HepG2 (cell line): ENCODE results near the gene APIP. TPM values are rescaled to one million over a fixed set of nuclear protein-coding genes. Genes with fewer than 3 reads are reported as not detected.

Source experiments
- ATAC-seq: fragments of 200-7000 bp; cut with Tn5 transposase; 3 replicates; pipeline ENCODE4 v1.9.1; 2020; ENCODE audit warnings: mild to moderate bottlenecking, moderate library complexity
- BruUV-seq: library from RNA; stranded (reverse); fragments of 400-500 nt; replicated peaks from 2 replicates; lab custom pipeline; 2021; lab: Mats Ljungman, UMichigan
- CTCF ChIA-PET: fragments of 300-600 bp; formaldehyde crosslinking; extraction: SDS; loops from one replicate; lab custom pipeline; 2021; ENCODE audit warnings: low total read pairs, inconsistent platforms, low intra/inter-chr PET ratio; lab: Yijun Ruan, JAX
- POLR2A ChIA-PET: fragments of 350-600 bp; sonication (Branson Sonifier 250); formaldehyde crosslinking; loops from one replicate; lab custom pipeline; 2020; ENCODE audit warnings: antibody characterized with exemption, inconsistent platforms; lab: Yijun Ruan, JAX
- DNase-seq: peaks from one replicate; pipeline ENCODE4 v3.0.0-alpha.2; 2015; ENCODE audit warnings: low spot score
- FAIRE-seq: peaks from 3 replicates; lab custom pipeline; 2011; peaks lifted over from hg19 to GRCh38; lab: Jason Lieb, UNC
- H2AFZ ChIP-seq: one replicate; pipeline ENCODE4 v1.6.1; 2011; ENCODE audit warnings: low read length, inconsistent platforms
- H3K27ac ChIP-seq: fragments of 300-600 bp; 3 replicates; pipeline ENCODE4 v1.8.0; 2011; ENCODE audit warnings: mixed run types, mild to moderate bottlenecking, mixed read lengths, low read length, inconsistent platforms; ENCODE audit not compliant: insufficient read depth; ENCODE audit errors: extremely low read length
- H3K27me3 ChIP-seq, 2 experiments: fragments of 200-600 bp in 1 of 2; 2 replicates in 1 of 2; 3 replicates in 1 of 2; pipeline versions ENCODE4 v1.6.0 to v1.8.0; 2011; ENCODE audit warnings: low read length in 2 of 2, mild to moderate bottlenecking in 2 of 2, moderate library complexity in 2 of 2, inconsistent platforms in 1 of 2; ENCODE audit not compliant: insufficient read depth in 2 of 2, control insufficient read depth in 1 of 2
- H3K36me3 ChIP-seq, 2 experiments: fragments of 200-600 bp in 1 of 2; replicated peaks in 1 of 2; 2 replicates in 1 of 2; 3 replicates in 1 of 2; pipeline versions ENCODE4 v1.5.1 to v1.8.0; 2011; ENCODE audit warnings: low read length in 2 of 2, inconsistent platforms in 1 of 2; ENCODE audit not compliant: insufficient read depth in 2 of 2, control insufficient read depth in 1 of 2
- H3K4me1 ChIP-seq: 2 replicates; pipeline ENCODE4 v1.5.1; 2012; ENCODE audit warnings: low read length, inconsistent platforms; ENCODE audit not compliant: insufficient read depth
- H3K4me2 ChIP-seq: 2 replicates; pipeline ENCODE4 v1.6.0; 2011; ENCODE audit warnings: low read depth, low read length, inconsistent platforms
- H3K4me3 ChIP-seq, 3 experiments: fragments of 200-600 bp in 1 of 3; sonication (generic), shearing (Covaris generic) in 1 of 3; replicated peaks in 1 of 3; 2 replicates each; pipeline ENCODE4 v1.5.1; 2011 to 2016; ENCODE audit warnings: low read length in 3 of 3, inconsistent platforms in 2 of 3, low read depth in 2 of 3, mild to moderate bottlenecking in 2 of 3, control low read depth in 1 of 3, mixed read lengths in 1 of 3; ENCODE audit not compliant: insufficient read depth in 1 of 3
- H3K79me2 ChIP-seq: one replicate; pipeline ENCODE4 v1.6.1; 2011; ENCODE audit warnings: low read length, inconsistent platforms; ENCODE audit not compliant: insufficient read depth
- H3K9ac ChIP-seq: 2 replicates; pipeline ENCODE4 v1.6.0; 2011; ENCODE audit warnings: mild to moderate bottlenecking, low read depth, low read length, inconsistent platforms; ENCODE audit not compliant: insufficient read depth
- H3K9me3 ChIP-seq: 2 replicates; pipeline ENCODE4 v1.5.1; 2012; ENCODE audit warnings: mild to moderate bottlenecking, low read length
- H4K20me1 ChIP-seq: 2 replicates; pipeline ENCODE4 v1.6.0; 2011; ENCODE audit warnings: inconsistent platforms, mild to moderate bottlenecking, low read length, moderate library complexity; ENCODE audit not compliant: insufficient read depth
- ARID5B ChIP-seq: IDR thresholded peaks from 2 replicates; pipeline ENCODE4 v1.4.0; 2020; ENCODE audit warnings: mild to moderate bottlenecking, missing genetic modification reagents
- CHD2 ChIP-seq: IDR thresholded peaks from 2 replicates; pipeline ENCODE4 v1.6.1; 2011; ENCODE audit warnings: low read depth, low read length, improper control_type of control experiment
- DMAP1 ChIP-seq: IDR thresholded peaks from 2 replicates; pipeline ENCODE4 v1.6.1; 2016
- DNMT3B ChIP-seq: conservative IDR thresholded peaks from 2 replicates; pipeline ENCODE4 v1.6.1; 2016; ENCODE audit warnings: missing biosample characterization, control low read depth
- NCOA5 ChIP-seq: sonication (generic); formaldehyde crosslinking; IDR thresholded peaks from 2 replicates; pipeline ENCODE4 v1.4.0; 2020; ENCODE audit warnings: missing genetic modification reagents
- NR1H2 ChIP-seq: sonication (generic); formaldehyde crosslinking; IDR thresholded peaks from 2 replicates; pipeline ENCODE4 v1.8.1; 2022; ENCODE audit warnings: low read depth, missing genetic modification reagents, borderline replicate concordance
- XRCC5 ChIP-seq: fragments of 200-400 bp; formaldehyde crosslinking; optimal IDR thresholded peaks from 2 replicates; pipeline ENCODE3; 2017; ENCODE audit warnings: mild to moderate bottlenecking, low read length
- ZFY ChIP-seq: sonication (generic); formaldehyde crosslinking; IDR thresholded peaks from 2 replicates; pipeline ENCODE4 v1.4.0; 2020; ENCODE audit warnings: missing genetic modification reagents
- ZNF281 ChIP-seq: sonication (generic); formaldehyde crosslinking; IDR thresholded peaks from 2 replicates; pipeline ENCODE4 v1.4.0; 2020; ENCODE audit warnings: missing genetic modification reagents, borderline replicate concordance
- ZNF614 ChIP-seq: IDR thresholded peaks from 2 replicates; pipeline ENCODE4 v1.6.1; 2018; ENCODE audit warnings: missing biosample characterization, missing genetic modification reagents, inconsistent platforms, borderline replicate concordance
- ZNF724P ChIP-seq: sonication (generic); formaldehyde crosslinking; IDR thresholded peaks from 2 replicates; pipeline ENCODE4 v1.8.0; 2022; ENCODE audit warnings: missing genetic modification reagents, borderline replicate concordance
- ZNF780A ChIP-seq: sonication (generic); formaldehyde crosslinking; IDR thresholded peaks from 2 replicates; pipeline ENCODE4 v1.8.0; 2022; ENCODE audit warnings: mild to moderate bottlenecking, missing genetic modification reagents, moderate library complexity
- WGBS: methylation state at CpG from one replicate; pipeline ENCODE4 v1.1.6; 2017; ENCODE audit warnings: low lambda C conversion rate; 5-methylcytosine and 5-hydroxymethylcytosine counted together
- in situ Hi-C: cut with HindIII; loops from 2 replicates; pipeline ENCODE4 v1.10.0; 2017; ENCODE audit warnings: low pct_unique_long_range_greater_than_20kb; ENCODE audit not compliant: extremely low pct_ligation_motif_present
- intact Hi-C: fragments of 100-400 bp; cut with micrococcal nuclease; formaldehyde crosslinking; loops from one replicate; pipeline ENCODE4 v1.10.0; 2022; ENCODE audit not compliant: unreplicated experiment
- polyA plus RNA-seq, 8 experiments: library from polyadenylated mRNA; depleted of rRNA in 3 of 8; stranded (reverse) in 7 of 8; unstranded in 1 of 8; fragments of >200 nt; fragmentation: Illumina TruSeq in 4 of 8; extraction: Trizol in 4 of 8; gene quantifications; 2 replicates each; pipeline versions ENCODE4 v1.2.1 to v1.2.3, GENCODE V29; 2011 to 2016; ENCODE audit warnings: low read depth in 4 of 8, missing spikeins in 1 of 8, mixed read lengths in 1 of 8; ENCODE audit not compliant: insufficient read depth in 1 of 8
- total RNA-seq, 5 experiments: library from RNA; depleted of rRNA; stranded (reverse); fragments of >200 nt; fragmentation: Illumina TruSeq; extraction: Trizol; gene quantifications; 2 replicates each; pipeline ENCODE4 v1.2.3, GENCODE V29; 2016; ENCODE audit warnings: low read depth in 1 of 5
- TF ChIP-seq, protein P1 (sequence below): sonication (generic); formaldehyde crosslinking; IDR thresholded peaks from 2 replicates; pipeline ENCODE4 v1.4.0; 2020; ENCODE audit warnings: missing genetic modification reagents

The APIP gene
- total and polyA plus RNA-seq, 2 of the 13 experiments (the other 11 are each of a cell fraction or from before 2014, with no cell fraction given) = 16.9 to 31.0 TPM

DNA sequence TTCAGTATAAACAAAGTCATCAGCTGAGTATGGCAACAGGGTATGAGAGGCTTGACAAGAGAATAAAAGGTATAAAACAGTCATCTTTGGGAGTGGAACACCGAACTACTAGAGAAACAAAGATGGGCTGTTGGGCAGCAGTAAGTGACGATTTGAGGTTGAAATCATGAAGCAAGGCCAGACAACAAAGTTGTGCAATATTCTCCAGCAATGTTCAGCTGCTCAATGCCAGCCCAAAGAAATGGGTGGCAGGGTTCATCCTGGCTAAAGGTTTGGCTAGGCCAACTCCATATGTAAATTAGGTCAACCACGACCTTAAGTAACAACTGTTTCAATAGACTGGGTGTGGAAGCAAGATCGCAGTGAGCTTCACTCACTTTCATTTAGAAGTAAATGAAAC, 6.2 kb downstream of the APIP start (continued):
- TF ChIP-seq ARID5B = peak; percentile 47; the same call in 1 of the 2 replicates
- TF ChIP-seq NR1H2 = no peak
- no peak for TF ChIP-seq DNMT3B (CRISPR knock-in tag)
- TF ChIP-seq, protein P1, sequence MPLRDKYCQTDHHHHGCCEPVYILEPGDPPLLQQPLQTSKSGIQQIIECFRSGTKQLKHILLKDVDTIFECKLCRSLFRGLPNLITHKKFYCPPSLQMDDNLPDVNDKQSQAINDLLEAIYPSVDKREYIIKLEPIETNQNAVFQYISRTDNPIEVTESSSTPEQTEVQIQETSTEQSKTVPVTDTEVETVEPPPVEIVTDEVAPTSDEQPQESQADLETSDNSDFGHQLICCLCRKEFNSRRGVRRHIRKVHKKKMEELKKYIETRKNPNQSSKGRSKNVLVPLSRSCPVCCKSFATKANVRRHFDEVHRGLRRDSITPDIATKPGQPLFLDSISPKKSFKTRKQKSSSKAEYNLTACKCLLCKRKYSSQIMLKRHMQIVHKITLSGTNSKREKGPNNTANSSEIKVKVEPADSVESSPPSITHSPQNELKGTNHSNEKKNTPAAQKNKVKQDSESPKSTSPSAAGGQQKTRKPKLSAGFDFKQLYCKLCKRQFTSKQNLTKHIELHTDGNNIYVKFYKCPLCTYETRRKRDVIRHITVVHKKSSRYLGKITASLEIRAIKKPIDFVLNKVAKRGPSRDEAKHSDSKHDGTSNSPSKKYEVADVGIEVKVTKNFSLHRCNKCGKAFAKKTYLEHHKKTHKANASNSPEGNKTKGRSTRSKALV (CRISPR knock-in tag) = no peak
- TF ChIP-seq ZNF724P (CRISPR knock-in tag) = no peak
- no peak for TF ChIP-seq DMAP1 (CRISPR knock-in tag)

DNA sequence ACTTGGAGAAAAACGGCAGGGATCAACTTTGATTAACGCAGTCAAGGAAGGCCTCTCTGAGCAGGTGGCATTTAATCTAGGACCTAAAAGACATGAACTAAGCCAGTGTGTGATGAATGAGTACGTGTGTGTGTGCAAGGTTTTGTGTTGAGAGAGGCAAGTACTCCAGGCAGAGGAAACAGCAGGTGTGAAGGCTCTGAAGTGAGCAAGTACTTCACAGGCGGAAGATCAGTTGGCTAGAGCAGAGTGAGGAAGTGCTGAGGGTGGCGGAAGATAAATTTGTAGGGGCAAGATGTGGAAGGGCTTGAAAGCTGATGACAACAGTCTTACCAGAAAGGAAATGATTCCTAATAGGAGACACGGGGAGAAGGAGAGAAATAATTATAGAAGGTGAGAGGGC, 6.8 kb downstream of the APIP start:
- ATAC-seq = no peak
- Histone ChIP-seq H3K4me2 (no peak overlapping the region), H3K36me3 (no peaks in the 10 kb centered on the region), H3K4me3 (no peak overlapping the region), H3K79me2 (peaks cover 2% of the 10 kb centered on the region), H3K4me1 (peaks cover 50% of the 10 kb centered on the region), H3K27me3 (no peaks in the 10 kb centered on the region), H3K27ac (no peak overlapping the region), H3K9me3 (no peaks in the 10 kb centered on the region), H4K20me1 (no peaks in the 10 kb centered on the region), H3K9ac (no peak overlapping the region), H2AFZ (no peak overlapping the region)
- ChIA-PET POLR2A (interaction anchor here (0.7 to 0.9 kb wide), 2 partner anchors 20 to 407 kb away, joined by 3 read pairs; no protein-coding TSS in a partner anchor), CTCF (no interaction called here)
- no peak for DNase-seq
- FAIRE-seq = no peak
- TF ChIP-seq ZNF281 (no peak), NCOA5 (CRISPR knock-in tag) (no peak), ZNF614 (no peak), CHD2 (no peak), ZFY (CRISPR knock-in tag) (no peak), ZNF780A (no peak), XRCC5 (no peak)
- no TSS peak for BruUV-seq
- intact Hi-C loops (no loop called here), in situ Hi-C loops (loop anchor here (25.0 kb wide), 1 partner anchor 747 kb away; no protein-coding TSS in a partner anchor)
- 73% methylated on average over 6 of the region's 6 CpGs for WGBS
